ENCODE data around the gene CPNE1. TPM values are rescaled to one million over a fixed set of nuclear protein-coding genes. Genes with fewer than 3 reads are reported as not detected.
A peak's percentile ranks its signal among the peaks of the same experiment; 100 is the strongest.

Gene CPNE1
- total RNA-seq, 1 experiment from 2014 or later = 505 TPM

DNA sequence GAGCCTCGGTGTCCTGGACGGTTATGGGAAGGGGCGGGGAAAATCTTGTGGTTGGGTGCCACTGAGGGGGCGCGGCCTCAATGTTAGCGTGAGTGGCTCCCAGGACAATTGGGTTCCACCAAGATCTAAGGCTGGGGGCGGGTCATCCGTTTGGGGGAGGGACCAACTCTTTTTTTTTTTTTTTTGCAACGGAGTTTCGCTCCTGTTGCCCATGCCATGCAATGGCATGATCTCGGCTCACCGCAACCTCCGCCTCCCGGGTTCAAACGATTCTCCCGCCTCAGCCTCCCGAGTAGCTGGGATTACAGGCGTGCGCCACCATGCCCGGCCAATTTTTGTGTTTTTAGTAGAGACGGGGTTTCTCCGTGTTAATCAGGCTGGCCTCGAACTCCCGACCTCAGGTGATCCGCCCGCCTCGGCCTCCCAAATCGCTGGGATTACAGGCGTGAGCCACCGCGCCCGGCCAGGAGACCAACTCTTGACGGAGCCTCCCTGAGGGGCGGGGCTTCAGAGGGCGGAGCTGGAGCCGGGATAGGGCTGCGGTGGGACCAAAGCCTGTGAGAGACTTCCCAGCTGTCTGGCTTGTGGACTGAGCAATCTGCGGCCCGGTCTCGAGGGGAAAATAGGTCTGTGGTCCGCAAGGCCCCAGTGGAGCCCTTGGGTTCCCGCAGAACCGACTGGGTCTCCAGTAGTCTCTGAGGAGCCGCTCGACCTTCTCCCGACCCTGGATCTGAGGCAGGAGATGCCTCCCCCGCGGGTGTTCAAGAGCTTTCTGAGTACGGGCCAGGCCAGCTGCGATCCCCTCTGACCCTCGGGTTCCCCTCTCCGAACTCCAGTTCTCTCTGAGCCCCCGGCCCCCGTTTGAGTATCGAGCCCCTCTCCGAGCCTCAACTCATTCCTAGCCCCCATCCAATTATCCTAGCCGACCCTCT lies 48.0 kb downstream of the CPNE1 start:
- Mint-ChIP-seq H3K4me3 (ENCODE audit: low read depth, unreplicated experiment) (peak overlapping the region; percentile 94), H3K27ac (ENCODE audit: unreplicated experiment) (peak overlapping the region; percentile 100), H3K4me1 (ENCODE audit: low read depth, unreplicated experiment) (peaks cover 49% of the 10 kb centered on the region), H3K9me3 (ENCODE audit: low read depth, unreplicated experiment) (no peaks in the 10 kb centered on the region), H3K36me3 (ENCODE audit: insufficient read depth, unreplicated experiment) (peaks cover 82% of the 10 kb centered on the region), H3K27me3 (ENCODE audit: unreplicated experiment) (no peaks in the 10 kb centered on the region)
- intact Hi-C loops (cut with micrococcal nuclease; ENCODE audit: unreplicated experiment) = loop anchor here (5.0 kb wide), 3 partner anchors 46 to 266 kb away; partner anchors contain the start of genes CPNE1 and RBM12
- CTCF ChIA-PET = interaction anchor here (0.5 to 2.8 kb wide), 19 partner anchors 10 to 338 kb away, joined by 3 to 9 read pairs (median 3); partner anchors contain the start of genes CEP250, ERGIC3, NFS1 and ROMO1
- DNase-seq = peak; percentile 96
- TF ChIP-seq CTCF (IDR thresholded peaks at IDR 0.05; ENCODE audit: unreplicated experiment) = no peak
- BruUV-seq (replicated peaks) = TSS peak; percentile 45

DNA sequence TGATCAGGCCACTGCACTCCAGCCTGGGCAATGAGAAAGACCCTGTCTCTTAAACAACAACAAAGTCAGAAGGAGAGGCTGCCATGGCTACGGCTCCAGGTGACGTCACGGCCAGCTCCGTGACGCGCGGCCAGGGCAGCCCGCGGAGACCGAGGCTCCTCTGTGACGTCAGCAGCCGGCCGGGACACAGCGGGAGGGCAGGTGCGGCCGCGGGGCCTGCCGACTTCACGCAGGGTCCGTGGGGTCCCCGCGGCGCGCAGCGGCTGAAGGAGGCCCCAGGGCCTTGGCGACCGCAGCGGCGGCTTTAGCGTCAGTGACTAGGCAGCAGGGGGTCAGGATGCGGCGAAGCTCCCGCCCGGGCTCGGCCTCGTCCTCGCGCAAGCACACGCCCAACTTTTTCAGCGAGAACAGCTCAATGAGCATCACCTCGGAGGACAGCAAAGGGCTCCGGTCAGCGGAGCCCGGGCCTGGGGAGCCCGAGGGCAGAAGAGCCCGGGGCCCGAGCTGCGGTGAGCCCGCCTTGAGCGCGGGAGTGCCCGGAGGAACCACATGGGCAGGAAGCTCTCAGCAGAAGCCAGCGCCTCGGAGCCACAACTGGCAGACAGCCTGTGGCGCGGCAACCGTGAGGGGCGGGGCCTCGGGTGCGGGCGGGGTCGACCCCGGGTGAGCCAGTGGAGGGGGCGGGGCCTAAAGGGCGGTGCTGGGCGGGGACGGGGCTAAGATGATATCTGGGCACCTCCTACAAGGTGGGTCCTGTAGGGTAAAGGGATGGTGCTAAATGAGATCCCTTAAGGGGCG lies 48.8 kb downstream of the CPNE1 start, which contains the start of gene SPAG4:
Gene SPAG4, plus strand, starts transcription at position 163 of the 798 bp plus-strand sequence. Its CDS starts 175 bp downstream, at position 338.
- peak within 1 kb of the TSS; percentile 100 for H3K27ac Mint-ChIP-seq (ENCODE audit: unreplicated experiment)
- no peak for TF ChIP-seq CTCF (IDR thresholded peaks at IDR 0.05; ENCODE audit: unreplicated experiment)
- H3K36me3 Mint-ChIP-seq (ENCODE audit: insufficient read depth, unreplicated experiment) = peaks cover 73% of the 10 kb centered on the region
- CTCF ChIA-PET = interaction anchor here (0.6 to 1.5 kb wide), 18 partner anchors 9 to 732 kb away, joined by 3 to 9 read pairs (median 4); partner anchors contain the start of genes CEP250 and ERGIC3
- DNase-seq = peak; percentile 100
- H3K9me3 Mint-ChIP-seq (ENCODE audit: low read depth, unreplicated experiment) = no peaks in the 10 kb centered on the region
- H3K4me1 Mint-ChIP-seq (ENCODE audit: low read depth, unreplicated experiment) = peaks cover 49% of the 10 kb centered on the region
- peak within 1 kb of the TSS; percentile 94 for H3K4me3 Mint-ChIP-seq (ENCODE audit: low read depth, unreplicated experiment)
- no peaks in the 10 kb centered on the region for H3K27me3 Mint-ChIP-seq (ENCODE audit: unreplicated experiment)
- TSS peak; percentile 58 for BruUV-seq (replicated peaks)
- intact Hi-C loops (cut with micrococcal nuclease; ENCODE audit: unreplicated experiment) = loop anchor here (5.0 kb wide), 3 partner anchors 46 to 266 kb away; partner anchors contain the start of genes CPNE1 and RBM12

DNA sequence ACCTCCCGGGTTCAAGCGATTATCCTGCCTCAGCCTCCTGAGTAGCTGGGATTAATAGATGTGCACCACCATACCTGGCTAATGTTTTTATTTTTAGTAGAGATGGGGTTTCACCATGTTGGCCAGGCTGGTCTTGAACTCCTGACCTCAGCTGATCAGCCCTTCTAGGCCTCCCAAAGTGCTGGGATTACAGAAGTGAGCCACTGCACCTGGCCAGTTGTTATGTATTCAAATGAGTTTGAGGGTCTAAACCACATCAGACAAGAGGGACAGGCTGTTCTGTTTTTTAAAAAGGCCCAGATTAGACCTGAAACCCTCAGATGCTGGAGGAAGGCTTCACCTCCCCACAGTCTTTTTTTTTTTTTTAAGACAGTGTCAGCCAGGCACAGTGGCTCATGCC lies 53.2 kb downstream of the CPNE1 start:
- Mint-ChIP-seq H3K9me3 (ENCODE audit: low read depth, unreplicated experiment) (no peaks in the 10 kb centered on the region), H3K27ac (ENCODE audit: unreplicated experiment) (no peak overlapping the region), H3K27me3 (ENCODE audit: unreplicated experiment) (no peaks in the 10 kb centered on the region), H3K4me3 (ENCODE audit: low read depth, unreplicated experiment) (no peak overlapping the region), H3K36me3 (ENCODE audit: insufficient read depth, unreplicated experiment) (peaks cover 56% of the 10 kb centered on the region), H3K4me1 (ENCODE audit: low read depth, unreplicated experiment) (peaks cover 45% of the 10 kb centered on the region)
- intact Hi-C loops (cut with micrococcal nuclease; ENCODE audit: unreplicated experiment) = no loop called here
- CTCF ChIA-PET = interaction anchor here (0.6 kb wide), 1 partner anchor 47 kb away, joined by 3 read pairs; no protein-coding TSS in a partner anchor
- no peak for TF ChIP-seq CTCF (IDR thresholded peaks at IDR 0.05; ENCODE audit: unreplicated experiment)
- DNase-seq = no peak
- no TSS peak for BruUV-seq (replicated peaks)

GRCh38 chr20:35610833-35611427 lies 53.8 kb downstream of the CPNE1 start:
- no peak for DNase-seq
- no peak for TF ChIP-seq CTCF (IDR thresholded peaks at IDR 0.05; ENCODE audit: unreplicated experiment)
- CTCF ChIA-PET = interaction anchor here (0.6 kb wide), 1 partner anchor 47 kb away, joined by 3 read pairs; no protein-coding TSS in a partner anchor
- peaks cover 45% of the 10 kb centered on the region for H3K4me1 Mint-ChIP-seq (ENCODE audit: low read depth, unreplicated experiment)
- no peaks in the 10 kb centered on the region for H3K9me3 Mint-ChIP-seq (ENCODE audit: low read depth, unreplicated experiment)
- intact Hi-C loops (cut with micrococcal nuclease; ENCODE audit: unreplicated experiment) = no loop called here
- H3K4me3 Mint-ChIP-seq (ENCODE audit: low read depth, unreplicated experiment) = no peak overlapping the region
- H3K27ac Mint-ChIP-seq (ENCODE audit: unreplicated experiment) = no peak overlapping the region
- H3K36me3 Mint-ChIP-seq (ENCODE audit: insufficient read depth, unreplicated experiment) = peaks cover 52% of the 10 kb centered on the region
- no TSS peak for BruUV-seq (replicated peaks)
- H3K27me3 Mint-ChIP-seq (ENCODE audit: unreplicated experiment) = no peaks in the 10 kb centered on the region

Data from Calu3 (cell line).